Stimulated activated CD4-positive, alpha-beta T cell treated with anti-CD3 and anti-CD28 coated beads, Interleukin-1b, Interleukin-23, amount 100 ng/mL, for 1 hour (primary cell): ENCODE results near the gene POMGNT2.
"Not testable (repeated sequence)": the region's sequence is repeated elsewhere in the genome, so short reads cannot be mapped to it uniquely, and the experiment has no call there.

Source experiments
- DNase-seq, 2 donors: peaks; one replicate each; pipeline ENCODE4 v3.0.0-alpha.2; 2020; ENCODE audit warnings: low read depth in 2 of 2

Gene POMGNT2

DNA sequence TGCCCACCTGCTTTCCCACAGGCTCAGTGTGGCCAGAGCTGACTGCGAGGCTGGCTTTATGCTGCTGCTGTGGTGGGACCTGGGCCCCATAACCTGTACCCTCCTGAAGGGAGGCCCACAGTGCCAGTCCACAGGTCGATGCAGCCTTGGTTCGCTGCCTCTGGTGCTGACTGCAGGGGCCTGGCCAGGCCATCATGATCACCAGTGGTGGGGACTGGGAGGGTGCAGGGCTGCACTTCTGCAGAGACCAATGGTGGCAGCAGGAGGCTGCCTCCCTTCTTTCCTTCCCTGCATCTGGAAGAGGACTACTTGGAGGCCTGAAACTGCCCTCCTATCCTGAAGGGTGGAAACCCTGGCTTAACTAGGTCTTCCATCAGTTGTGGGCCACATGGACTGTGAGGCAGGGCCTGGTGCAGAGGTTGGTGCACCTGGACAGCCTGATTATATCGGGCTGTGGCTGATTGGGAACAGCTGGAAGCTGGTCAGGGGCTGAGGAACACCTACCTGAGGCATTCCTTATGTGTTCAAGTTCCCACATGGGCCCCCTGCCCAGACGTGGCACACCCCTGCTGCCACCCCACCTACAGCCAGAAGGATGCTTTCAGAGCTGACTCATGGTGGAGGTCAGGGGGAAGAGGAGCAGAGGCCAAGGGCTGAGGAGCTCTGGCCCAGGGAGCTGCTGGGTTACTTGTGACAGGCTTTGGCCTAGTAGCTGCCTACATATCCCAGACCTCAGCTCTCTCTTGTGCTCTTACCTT lies 29.8 kb downstream of the POMGNT2 start:
- DNase-seq = no peak

DNA sequence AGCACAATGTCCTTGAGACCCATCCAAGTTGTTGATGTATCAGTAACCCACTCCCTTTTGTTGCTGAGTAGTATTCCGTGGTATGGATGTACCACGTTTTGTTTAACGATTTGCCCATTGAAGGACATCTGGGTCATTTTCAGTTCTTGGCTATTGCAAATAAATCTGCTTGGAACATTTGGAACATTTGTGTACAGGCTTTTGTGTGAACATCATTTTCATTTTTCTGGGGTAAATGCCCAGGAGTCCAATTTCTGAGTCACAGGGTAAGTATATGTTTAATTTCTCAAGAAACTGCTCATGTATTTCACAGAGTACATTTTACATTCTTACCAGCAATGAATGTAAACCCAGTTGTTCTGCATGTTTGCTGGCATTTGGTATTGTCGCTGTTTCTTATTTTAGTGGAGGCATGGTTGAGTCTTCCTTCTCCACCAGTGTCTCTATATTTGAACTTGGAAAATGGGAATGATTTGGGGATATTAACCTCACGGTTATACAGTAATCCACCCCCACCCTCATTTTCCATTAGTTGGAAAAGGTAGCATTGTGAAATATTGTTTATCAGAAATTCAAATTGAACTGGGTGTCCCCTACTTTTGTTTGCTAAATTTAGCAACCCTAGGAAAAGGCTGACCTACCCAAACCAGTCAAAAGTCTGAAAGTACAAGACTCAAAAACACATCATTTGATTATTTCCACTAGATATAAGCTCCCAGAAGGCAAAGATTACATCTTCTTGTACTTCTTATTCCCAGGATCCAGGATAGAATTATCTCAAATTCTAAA lies 30.8 kb downstream of the POMGNT2 start:
- DNase-seq = no peak

DNA sequence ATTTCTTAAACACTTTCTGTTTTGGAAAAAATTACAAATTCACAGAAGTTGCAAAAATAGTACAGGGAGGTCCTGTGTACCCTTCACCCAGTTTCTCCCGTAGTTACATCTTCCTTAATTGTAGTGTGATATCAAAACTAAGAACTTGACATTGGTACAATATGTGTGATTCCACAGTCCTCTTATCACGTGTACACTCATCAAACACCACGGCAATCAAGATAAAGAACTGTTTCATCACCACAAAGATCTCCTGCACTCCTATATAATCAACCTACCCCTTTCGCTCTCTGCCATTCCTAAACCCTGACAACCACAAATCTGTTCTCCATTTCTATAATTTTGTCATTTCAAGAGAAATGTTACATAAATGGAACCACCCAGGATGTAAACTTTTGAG lies 31.4 kb downstream of the POMGNT2 start:
- no peak for DNase-seq

DNA sequence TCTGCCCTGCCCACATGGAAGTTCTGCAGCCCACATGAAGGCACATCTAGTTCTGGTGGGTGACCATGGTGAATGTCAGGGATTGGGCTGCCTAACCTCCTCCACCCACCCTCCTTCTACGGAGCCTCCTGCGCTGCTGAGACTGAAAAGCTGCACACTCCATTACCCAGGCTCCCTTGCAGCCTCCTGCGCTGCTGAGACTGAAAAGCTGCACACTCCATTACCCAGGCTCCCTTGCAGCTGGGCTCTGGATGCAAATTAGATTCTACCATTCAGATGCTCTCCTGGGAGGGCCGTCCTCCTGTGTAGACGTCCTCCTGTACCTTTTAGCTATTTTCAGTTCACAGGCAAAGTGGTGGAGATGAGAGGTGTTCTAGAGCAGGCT lies 32.1 kb downstream of the POMGNT2 start:
- DNase-seq = no peak

DNA sequence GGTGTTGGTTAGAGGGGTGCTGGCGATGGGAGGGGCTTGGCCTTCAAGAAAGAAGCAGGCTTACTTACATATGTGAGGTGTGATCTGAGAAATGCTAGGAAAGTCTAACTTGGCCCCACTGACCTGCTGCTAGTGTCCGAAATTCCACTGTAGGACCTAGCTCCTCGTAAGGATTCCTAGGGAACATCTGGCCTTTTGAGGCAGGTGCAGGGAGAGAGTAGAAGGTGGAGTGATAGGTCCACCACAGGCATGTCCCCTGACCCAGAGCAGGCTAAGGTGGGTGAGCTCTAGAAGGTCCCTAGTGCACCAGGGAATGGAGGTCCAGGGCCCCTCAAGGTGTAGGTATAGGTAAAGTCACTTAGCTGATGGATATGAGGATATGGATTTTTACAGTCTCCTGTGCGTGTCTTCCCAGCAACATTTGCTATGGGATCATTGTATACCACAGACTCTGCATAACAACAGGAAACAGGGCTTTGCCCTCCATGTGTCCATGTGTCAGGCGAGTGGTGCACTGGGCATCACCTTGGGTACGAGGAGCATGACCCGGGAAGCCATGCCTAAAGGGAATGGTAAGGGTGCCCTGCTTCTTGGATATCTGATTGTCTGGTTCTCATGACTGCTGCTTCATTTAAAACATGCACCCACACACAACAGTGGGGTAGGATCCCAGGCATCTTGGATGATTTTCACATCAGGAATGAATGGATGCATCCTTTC lies 32.6 kb downstream of the POMGNT2 start:
- no peak for DNase-seq

DNA sequence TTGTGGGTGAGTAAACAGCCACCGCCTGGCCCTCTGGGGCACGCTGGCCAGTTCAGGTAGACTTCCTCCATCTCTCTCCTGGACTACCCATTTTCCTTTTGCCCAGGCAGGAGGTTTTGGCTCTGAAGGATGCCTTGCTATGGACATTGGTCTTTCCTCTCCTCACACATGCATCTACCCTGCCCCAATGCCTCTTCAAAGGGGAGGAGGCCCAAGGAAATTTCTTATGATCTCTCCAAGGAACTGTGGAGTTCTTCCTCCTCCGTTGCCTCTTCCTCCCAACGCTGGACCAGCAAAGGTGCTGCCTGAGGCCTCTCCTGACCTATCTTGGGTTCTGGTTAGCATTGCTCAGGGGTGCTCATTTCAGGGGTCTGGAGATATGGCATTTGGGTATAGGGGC lies 33.5 kb downstream of the POMGNT2 start:
- DNase-seq = no peak

DNA sequence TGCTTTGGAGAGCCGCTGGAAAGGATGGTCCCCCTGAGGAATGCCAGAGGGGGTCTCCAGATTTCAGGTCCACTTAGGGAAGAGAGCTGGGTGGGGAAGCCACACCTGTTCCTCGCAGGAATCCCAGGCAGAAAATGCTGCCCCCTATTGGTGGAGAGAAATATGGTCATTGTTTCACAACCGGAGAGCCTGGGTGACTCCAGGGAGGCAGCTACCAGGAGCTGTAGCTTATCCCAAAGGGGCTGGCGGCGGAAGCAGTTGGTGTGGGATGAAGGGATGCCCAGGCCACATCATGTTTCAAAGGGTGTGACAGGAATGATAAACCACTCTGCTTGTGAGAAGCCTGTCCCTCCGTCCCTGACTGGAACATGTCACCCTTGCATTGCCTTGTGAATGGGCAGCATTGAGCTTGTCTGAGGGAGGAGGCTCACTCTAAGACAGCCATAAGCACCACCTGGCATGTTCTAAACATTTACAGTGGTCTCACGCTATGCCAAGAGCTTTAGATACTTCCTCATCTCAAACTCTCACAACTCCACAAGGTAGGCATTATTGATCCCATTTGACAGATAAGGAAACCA lies 34.5 kb downstream of the POMGNT2 start:
- DNase-seq = no peak

DNA sequence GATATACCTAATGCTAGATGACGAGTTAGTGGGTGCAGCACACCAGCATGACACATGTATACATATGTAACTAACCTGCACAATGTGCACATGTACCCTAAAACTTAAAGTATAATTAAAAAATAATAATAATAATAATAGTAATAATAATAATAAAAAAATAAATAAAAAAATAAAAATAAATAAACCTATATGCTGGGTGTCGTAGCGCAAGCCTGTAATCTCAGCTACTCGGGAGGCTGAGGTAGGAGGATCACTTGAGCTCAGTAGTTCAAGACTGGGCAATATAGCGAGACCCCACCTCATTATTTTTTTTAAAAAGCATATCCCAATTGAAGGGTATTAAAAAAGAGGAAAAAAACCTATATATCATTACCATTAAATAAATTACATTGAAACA lies 35.2 kb downstream of the POMGNT2 start:
- not testable (repeated sequence) for DNase-seq

DNA sequence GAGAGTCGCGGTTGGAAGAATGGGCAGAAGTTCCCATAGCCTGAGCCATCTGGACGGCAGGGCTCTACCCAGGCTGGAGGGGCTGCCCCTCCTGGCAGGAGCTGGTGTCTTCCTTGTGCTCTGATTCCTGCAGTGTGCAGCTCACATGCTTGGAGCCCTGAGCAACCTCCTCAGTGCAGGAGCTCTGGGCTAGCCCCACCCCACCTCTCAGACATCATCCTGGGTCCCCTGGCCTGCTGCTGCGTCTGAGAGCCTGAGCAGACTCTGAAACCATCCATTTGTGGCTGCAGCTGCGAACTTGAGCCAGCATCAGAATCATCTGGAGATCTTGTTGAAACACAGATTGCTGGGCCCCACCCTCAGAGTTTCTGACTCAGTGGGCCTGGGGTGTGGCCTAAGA lies 42.8 kb downstream of the POMGNT2 start:
- DNase-seq = no peak

DNA sequence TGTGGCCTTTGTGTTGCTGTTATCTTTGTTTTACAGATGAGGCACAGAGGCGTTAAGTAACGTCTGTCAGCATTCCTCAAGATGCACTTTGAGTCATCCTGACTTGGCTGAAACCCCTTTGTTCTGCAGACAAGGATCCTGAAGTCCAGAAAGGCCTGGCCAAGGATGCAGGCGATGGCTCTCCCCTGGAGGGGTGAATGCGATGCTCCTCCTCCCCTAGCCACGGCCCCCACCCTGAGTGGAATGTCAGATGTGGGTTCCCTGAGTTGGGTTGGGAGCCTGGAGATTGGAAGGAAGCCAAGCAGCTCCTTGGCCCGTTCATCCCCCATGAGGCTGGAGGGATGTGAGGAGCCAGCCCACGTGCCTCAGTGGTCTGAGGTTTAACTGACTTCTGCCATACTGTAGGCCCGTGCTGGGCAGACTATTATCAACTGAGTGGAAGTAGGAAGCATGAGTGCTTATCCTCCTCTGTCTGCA lies 43.3 kb downstream of the POMGNT2 start:
- no peak for DNase-seq

DNA sequence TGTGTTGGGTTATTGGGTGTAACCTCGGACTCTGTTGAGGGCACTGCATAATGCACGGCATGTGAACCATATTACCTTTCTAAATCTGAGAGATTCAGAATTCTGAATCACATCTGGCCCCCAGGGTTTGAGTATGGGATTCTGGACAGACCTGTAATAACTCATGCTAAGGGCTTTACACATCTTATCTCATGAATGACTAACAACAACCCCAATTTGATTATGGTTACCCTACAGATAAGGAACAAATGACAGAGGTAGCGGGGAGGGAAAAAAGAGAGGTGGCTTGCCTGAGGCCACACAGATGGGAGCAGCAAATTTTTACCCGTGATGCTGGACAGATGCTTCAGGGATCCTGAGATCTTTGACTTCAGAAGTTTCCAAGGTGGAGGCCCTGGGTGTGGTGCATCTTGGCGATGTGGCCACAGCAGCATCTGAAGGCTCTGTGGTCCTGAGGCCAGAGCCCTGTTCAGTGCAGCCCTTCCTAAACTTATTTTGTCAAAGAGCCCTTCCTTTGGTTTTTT lies 43.8 kb downstream of the POMGNT2 start:
- DNase-seq = no peak

DNA sequence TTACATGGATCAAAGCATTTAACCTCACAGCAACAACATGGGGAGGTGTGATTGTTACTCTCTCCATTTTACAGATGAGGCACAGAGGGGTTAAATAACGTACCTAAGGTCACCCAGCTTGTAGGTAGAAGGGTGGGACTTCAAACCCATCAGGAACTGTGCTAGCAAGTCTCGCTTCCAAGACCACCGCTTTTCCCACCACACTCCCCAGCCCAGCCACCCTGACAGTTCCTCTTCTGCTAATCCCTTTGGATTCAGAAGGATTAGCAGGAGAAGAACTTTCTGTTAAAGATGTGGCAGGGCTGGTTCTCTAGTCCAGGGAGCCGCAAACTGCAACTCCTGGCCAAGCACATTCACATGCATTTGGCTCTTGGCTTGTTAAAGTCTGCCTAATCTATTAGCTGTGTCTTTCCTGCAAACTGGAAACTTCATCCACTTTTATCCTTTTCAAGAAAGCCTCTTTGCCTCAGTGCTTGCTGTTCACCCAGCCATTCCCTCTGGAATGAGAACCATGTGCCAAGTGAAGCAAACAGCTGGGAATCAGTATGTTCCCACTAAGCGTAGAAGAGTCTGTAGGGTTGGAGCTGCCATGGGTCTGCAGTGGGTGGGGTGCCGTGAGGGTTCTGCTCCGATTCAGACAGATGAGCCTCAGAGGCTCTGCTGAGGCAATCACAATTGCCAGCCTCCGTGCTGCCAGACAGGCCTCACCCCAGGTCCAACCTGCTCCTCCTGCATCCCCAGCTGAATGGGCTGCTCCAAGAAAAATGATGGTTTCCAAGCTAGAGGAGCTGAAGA lies 44.6 kb downstream of the POMGNT2 start:
- no peak for DNase-seq

DNA sequence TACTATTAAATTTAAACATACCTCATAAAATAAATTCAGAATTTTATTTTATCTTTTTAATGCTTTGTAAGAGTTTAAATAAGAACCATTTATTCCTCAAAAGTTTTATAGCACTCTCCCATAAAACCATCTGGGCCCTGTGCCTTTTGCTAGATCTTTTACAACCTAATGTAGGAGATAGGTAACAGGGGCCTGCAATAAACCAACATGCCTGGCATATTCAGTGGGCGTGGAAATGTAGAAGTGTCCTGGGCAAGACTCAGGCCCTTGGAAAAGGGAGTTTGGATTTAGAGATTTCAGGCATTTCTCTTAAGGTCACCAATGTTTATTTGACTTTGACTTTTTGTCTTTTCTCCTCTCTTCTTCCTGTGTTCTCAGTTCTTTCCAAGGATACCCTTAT lies 46.4 kb downstream of the POMGNT2 start:
- DNase-seq = no peak

DNA sequence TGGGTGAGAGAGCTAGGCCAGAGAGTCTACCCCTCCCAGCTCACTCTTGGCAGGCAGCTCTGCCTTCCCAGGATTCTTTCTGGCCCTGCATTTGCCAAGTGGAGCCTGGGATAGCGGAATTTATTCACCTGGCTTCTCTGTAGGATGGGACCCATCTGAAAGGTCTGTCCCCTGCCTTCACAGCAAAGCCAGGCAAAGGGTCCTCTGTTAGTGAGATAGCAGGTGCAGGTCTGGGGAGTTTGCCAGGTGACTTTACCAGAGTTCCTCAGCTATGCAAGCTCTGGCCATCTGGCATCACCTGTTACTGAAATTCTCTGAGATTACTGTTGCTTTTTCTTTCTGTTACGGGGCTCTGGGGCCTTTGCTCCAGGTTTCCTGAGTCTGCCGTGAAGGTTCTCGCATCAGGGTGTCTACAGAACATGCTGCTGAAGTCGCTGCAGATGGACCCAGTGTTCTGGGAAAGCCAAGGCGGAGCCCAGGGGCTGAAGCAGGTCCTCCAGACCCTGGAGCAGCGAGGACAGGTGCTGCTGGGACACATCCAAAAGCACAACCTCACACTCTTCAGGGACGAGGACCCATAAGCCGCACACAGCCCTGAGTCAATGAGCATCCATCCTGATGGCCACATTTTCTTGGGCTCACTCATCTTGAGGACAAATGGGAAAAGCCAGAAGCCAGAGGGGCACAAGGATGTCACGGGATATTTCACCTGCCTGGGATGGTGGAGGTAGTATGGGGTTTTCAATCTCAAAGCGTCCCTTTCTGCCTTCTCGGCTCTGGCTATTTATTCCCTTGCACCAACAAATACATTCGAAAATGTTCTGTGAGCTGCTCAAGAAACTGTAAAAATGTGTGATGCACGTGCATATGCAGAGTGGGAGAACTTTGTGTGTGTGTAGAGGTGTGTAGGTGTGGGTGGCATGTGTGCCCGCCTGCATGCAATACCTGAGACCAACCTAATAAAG lies 49.8 kb downstream of the POMGNT2 start:
- no peak for DNase-seq

DNA sequence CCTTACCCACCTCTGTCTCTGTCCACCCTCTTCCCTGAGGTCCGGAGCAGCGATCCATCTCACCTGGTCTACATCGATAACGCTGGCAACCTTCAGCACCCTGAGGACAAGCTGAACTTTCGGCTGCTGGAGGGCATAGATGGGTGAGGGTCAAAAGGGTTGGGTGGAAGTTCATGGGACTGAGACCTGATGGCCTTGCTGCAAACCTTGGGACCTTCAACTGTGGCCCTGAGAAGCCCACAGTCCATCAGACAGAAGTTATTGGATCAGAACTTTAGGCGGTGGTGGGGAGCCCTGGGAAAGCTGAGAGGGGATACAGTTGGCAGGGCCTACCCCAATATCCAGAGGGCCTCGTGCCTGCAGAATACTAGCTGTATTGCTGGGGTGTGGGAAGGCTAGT lies 50.5 kb downstream of the POMGNT2 start:
- DNase-seq = no peak

DNA sequence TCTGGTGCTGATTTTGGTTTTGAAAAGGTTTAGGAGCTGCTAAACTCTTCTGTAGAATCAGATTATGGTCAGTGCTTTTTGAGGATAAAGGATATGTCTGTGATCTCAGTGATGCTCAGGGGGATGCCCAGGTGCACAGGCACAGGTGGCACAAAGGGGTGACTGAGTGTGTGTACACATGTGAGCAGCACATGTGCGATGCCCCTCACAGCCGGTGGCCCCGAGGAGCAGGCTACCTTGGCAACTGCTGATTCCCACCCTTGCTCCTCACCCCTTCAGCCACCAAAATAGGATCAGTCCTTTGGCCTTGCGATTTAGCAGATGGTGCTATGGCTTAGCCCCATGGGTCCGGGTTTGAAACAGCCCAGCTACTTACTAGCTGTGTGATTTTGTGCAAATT lies 51.1 kb downstream of the POMGNT2 start:
- DNase-seq = no peak

DNA sequence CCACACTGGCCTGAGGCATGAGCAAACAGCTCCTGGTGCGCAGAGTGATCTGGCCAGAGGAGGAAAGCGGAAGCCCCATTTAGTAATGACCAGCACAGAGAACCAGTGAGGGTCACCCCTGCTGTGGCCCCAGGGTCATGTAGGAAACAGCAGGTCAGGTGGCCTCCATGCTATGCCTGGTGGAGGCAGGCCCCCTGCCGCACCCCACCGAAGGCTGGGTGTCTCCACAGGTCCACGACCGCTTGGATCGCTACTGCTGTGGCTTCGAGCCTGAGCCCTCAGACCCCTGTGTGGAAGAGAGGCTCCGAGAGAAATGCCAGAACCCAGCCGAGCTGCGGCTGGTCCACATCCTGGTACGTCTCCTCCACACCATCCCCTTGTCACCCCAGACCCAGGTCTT lies 52.6 kb downstream of the POMGNT2 start:
- no peak for DNase-seq

DNA sequence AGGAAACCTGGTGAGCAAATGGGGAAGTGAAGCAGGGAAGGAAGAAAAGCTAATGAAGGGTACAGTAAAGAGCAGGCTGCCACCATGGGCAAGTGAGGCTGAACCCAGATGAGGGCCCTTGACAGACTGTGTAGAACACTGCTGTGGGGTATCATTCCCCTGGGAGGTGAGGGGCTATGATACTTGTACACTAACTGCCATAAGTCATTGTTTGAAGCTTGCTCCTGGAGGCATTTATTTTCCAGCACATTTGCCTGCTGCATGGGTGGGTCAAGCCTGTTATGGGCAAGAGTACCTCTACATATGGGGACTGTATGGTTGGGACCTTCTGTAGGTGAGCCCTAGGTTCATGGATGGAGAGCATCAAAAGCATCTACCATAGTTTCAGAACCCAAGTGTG lies 57.4 kb downstream of the POMGNT2 start:
- DNase-seq = no peak

DNA sequence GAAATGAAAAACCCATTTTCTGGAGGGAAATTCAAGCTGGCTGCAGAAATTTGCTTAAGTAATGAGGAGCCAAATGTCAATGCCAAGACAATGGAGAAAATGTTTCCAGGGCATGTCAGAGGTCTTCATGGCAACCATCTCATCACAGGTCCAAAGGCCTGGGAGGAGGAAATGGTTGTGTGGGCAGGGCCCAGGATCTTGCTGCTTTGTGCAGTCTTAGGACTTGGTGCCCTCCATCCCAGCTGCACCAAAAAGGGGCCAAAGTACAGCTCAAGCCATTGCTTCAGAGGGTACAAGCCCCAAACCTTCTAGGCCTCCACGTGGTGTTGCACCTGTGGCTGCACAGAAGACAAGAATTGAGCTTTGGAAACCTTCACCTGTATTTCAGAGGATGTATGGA lies 59.3 kb downstream of the POMGNT2 start:
- no peak for DNase-seq

DNA sequence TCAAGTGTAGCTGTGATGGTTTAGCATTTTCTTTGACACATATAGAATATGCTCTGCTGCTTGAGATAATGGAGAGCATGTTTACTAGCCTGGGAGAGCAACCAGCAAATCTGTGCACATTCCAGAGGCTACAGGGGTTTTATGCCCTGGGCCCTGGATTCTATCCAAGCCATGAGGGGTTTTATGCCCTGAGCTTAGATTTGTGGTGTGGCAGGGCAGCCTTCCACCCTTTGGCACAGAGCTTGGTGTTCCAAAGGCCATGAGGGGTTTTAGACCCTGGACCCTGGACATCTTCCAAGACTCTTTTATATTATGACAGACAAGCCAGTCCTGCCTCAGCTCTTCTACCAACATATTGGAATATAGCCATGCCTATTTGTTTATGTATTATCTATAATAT lies 60.8 kb downstream of the POMGNT2 start:
- not testable (repeated sequence) for DNase-seq
